Nephron (organoid): ENCODE measurements around the gene IGFBP3.
A peak's percentile ranks its signal among the peaks of the same experiment; 100 is the strongest.

ENCODE experiments used
- H3K27ac Mint-ChIP-seq, 3 experiments: 2 replicates each; pipeline ENCODE4 v1.8.0; 2020; ENCODE audit warnings: mixed read lengths in 3 of 3, mild to moderate bottlenecking in 2 of 3, moderate library complexity in 1 of 3
- H3K27me3 Mint-ChIP-seq: 2 replicates; pipeline ENCODE4 v1.8.0; 2021; ENCODE audit warnings: low read depth, mild to moderate bottlenecking, moderate library complexity, mixed read lengths
- H3K36me3 Mint-ChIP-seq: 2 replicates; pipeline ENCODE4 v1.8.0; 2020; ENCODE audit warnings: low read depth, mixed read lengths
- H3K4me1 Mint-ChIP-seq: 2 replicates; pipeline ENCODE4 v1.8.0; 2020; ENCODE audit warnings: mixed read lengths
- H3K4me3 Mint-ChIP-seq, 3 experiments: 2 replicates each; pipeline ENCODE4 v1.8.0; 2020; ENCODE audit warnings: mild to moderate bottlenecking in 3 of 3, mixed read lengths in 3 of 3, moderate library complexity in 2 of 3
- H3K9me3 Mint-ChIP-seq: 2 replicates; pipeline ENCODE4 v1.8.0; 2020; ENCODE audit warnings: mixed read lengths
- TF ChIP-seq, protein P1 (sequence below), 3 experiments: fragments of 200-600 bp; sonication (generic); IDR thresholded peaks; one replicate each; pipeline ENCODE4 v1.5.0; 2021; ENCODE audit warnings: antibody characterized with exemption in 3 of 3; ENCODE audit not compliant: unreplicated experiment in 3 of 3

The IGFBP3 gene

DNA sequence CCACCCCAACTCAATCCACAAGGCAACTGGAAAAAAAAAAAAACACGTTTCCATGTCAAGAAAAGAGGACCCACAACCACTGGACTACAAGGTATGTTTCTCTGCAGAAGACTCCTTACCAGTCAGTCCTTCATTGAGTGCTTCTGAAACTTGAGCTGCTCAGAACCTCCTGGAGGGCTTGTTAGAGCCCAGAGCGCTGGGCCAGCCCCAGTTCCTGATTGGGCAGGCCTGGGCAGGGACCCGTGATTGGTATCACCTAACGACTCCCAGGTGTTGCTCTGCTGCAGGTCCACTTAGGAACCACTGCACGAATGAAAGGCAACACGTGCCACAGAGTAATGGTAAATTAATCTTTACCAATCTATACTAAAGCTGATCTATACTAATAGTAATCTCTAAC is 47.7 kb downstream of the IGFBP3 start:
- Mint-ChIP-seq H3K4me3 (no peak overlapping the region), H3K27ac (no peak overlapping the region), H3K36me3 (no peaks in the 10 kb centered on the region), H3K9me3 (peaks cover 8% of the 10 kb centered on the region), H3K27me3 (peaks cover 3% of the 10 kb centered on the region), H3K4me1 (no peaks in the 10 kb centered on the region)
- TF ChIP-seq, protein P1, sequence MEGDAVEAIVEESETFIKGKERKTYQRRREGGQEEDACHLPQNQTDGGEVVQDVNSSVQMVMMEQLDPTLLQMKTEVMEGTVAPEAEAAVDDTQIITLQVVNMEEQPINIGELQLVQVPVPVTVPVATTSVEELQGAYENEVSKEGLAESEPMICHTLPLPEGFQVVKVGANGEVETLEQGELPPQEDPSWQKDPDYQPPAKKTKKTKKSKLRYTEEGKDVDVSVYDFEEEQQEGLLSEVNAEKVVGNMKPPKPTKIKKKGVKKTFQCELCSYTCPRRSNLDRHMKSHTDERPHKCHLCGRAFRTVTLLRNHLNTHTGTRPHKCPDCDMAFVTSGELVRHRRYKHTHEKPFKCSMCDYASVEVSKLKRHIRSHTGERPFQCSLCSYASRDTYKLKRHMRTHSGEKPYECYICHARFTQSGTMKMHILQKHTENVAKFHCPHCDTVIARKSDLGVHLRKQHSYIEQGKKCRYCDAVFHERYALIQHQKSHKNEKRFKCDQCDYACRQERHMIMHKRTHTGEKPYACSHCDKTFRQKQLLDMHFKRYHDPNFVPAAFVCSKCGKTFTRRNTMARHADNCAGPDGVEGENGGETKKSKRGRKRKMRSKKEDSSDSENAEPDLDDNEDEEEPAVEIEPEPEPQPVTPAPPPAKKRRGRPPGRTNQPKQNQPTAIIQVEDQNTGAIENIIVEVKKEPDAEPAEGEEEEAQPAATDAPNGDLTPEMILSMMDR (IDR thresholded peaks at IDR 0.05; ENCODE audit: unreplicated experiment in 3 of 3) = no peak

DNA sequence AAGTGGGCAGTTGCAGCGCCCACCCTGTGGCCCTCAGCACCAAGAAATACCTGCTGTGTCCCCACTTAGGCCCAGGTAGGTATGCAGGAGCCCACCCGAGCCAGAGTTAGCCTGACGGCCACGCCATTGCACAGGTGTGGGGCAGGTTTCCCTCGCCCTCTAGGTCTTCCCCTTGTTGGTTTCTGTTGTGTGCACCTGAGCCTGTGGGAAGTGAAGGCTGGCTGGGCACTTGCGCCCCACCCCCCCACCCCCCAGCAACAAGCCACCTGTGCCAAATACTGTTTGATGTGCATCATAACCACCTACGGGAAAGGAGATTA is 48.1 kb downstream of the IGFBP3 start, which contains the start of gene CCDC201:
Gene CCDC201 (minus strand): TSS at position 48 of the 320 bp plus-strand sequence. CDS start 75 bp downstream, outside the sequence.
- Mint-ChIP-seq H3K9me3 (peaks cover 8% of the 10 kb centered on the region), H3K4me3 (no peak within 1 kb of the TSS), H3K36me3 (no peaks in the 10 kb centered on the region), H3K27me3 (peaks cover 3% of the 10 kb centered on the region), H3K27ac (no peak within 1 kb of the TSS), H3K4me1 (no peaks in the 10 kb centered on the region)
- TF ChIP-seq, protein P1 (IDR thresholded peaks at IDR 0.05; ENCODE audit: unreplicated experiment in 3 of 3) = no peak

DNA sequence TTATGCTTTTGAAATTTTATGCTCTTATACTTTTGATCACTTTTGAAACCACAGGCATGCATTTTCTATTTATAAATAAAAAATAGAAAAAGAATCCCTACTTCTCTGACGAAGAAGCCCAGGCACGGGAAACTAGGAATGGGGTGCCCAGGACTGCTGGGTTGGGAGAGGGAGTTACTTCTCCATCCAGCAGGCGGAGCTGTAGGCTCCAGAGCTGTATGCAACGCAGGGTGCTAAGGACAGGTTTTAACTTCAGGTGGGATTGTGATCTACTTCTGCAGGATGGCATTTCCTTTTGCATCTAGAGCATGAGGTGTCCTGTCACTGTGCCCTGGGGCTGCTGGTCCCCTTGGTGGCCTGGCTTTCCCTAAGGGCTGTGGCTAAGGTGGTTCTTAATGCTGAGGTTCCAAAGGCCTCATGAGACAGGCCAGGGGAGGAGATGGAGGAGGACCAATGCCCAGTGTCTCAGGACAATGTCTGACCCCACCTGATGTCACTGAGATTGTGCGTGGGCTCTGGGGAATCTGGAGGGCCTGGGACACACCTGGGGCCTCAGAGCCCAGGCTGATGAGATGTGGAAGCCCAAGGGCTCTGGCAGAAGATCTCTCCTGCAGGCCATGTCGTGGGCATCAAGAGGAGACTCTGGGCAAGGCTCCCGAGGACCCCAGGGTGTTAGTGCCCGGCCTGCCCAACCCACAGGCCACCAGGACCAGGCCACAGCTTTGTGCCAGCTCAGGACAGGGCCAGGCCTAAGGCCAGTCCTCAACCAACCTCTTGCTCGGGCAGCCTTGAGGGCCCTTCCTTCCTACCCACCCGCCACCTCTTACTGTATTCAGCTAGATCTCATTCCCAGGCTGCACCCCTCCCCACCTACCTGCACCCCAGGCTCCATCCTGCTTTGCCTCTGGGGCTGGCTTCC is 48.7 kb downstream of the IGFBP3 start:
- Mint-ChIP-seq H3K9me3 (peaks cover 3% of the 10 kb centered on the region), H3K4me1 (no peaks in the 10 kb centered on the region), H3K36me3 (no peaks in the 10 kb centered on the region), H3K27ac (no peak overlapping the region), H3K4me3 (no peak overlapping the region), H3K27me3 (peaks cover 3% of the 10 kb centered on the region)
- TF ChIP-seq, protein P1 (IDR thresholded peaks at IDR 0.05; ENCODE audit: unreplicated experiment in 3 of 3) = peak; percentile 15 to 41 (median 28)

DNA sequence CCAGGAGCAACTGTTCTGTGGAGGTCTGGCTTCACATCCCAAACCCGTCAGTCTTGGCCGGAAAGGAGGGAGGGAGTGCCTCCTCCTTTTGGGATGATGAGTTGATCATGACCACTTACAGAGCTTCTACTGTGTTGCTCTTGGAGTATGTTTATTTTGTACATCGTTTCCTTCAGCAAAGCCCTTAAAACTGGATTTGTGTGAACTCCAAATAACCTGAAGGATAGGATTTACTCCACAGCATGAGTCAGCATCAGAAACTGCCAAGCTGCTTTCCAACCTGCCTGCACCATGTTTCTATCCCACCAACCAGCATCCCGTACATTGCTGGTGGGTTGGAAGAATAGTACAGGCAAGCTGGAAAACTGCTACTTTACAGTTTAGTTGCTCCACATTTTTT is 51.6 kb downstream of the IGFBP3 start:
- TF ChIP-seq, protein P1 (IDR thresholded peaks at IDR 0.05; ENCODE audit: unreplicated experiment in 3 of 3) = no peak
- Mint-ChIP-seq H3K27me3 (peaks cover 3% of the 10 kb centered on the region), H3K4me3 (no peak overlapping the region), H3K4me1 (no peaks in the 10 kb centered on the region), H3K9me3 (no peaks in the 10 kb centered on the region), H3K27ac (no peak overlapping the region), H3K36me3 (no peaks in the 10 kb centered on the region)

DNA sequence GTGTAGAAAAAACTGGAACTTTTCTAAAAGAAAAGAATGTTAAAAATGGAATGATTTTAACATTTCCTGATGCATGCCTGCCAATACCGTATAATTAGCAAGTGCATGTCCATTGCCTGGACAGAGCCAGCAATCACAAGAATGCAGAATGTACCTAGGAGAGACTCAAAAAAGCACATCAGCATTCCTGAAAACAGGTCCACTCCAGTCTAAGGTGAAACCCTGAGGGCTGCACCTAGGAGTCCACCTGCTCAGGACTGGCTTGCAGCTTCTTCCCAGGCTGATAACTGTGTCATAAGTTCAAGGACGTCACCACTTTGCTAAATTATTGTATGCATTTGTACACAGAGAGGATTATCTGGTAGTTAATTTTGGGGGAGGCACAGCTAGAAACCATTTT is 53.6 kb downstream of the IGFBP3 start:
- peaks cover 8% of the 10 kb centered on the region for H3K27me3 Mint-ChIP-seq
- TF ChIP-seq, protein P1 (IDR thresholded peaks at IDR 0.05; ENCODE audit: unreplicated experiment in 3 of 3) = no peak
- H3K36me3 Mint-ChIP-seq = no peaks in the 10 kb centered on the region
- no peaks in the 10 kb centered on the region for H3K4me1 Mint-ChIP-seq
- H3K27ac Mint-ChIP-seq = no peak overlapping the region
- H3K4me3 Mint-ChIP-seq = no peak overlapping the region
- H3K9me3 Mint-ChIP-seq = no peaks in the 10 kb centered on the region
